Mesenchymal stem cell (in vitro differentiated cells and primary cell): ENCODE data around the gene TERT.
"Not testable (repeated sequence)": the region's sequence is repeated elsewhere in the genome, so short reads cannot be mapped to it uniquely, and the experiment has no call there.

Experiments used
- DNase-seq: peaks from one replicate; pipeline ENCODE4 v3.0.0-alpha.2; 2013
- H2AFZ ChIP-seq: one replicate; pipeline ENCODE4 v1.6.1; 2013; ENCODE audit warnings: low read depth, mild to moderate bottlenecking, control low read depth, inconsistent platforms, low read length, moderate library complexity
- H2AK5ac ChIP-seq: 2 replicates; pipeline ENCODE4 v1.6.1; 2013; ENCODE audit warnings: low read length, moderate library complexity, mild to moderate bottlenecking, inconsistent platforms; ENCODE audit not compliant: severe bottlenecking
- H2BK120ac ChIP-seq: one replicate; pipeline ENCODE4 v1.6.1; 2013; ENCODE audit warnings: low read depth, mild to moderate bottlenecking, inconsistent platforms, low read length, moderate library complexity
- H2BK12ac ChIP-seq, 2 experiments: one replicate each; pipeline ENCODE4 v1.6.1; 2013; ENCODE audit warnings: inconsistent platforms in 2 of 2, low read length in 2 of 2, mild to moderate bottlenecking in 2 of 2, moderate library complexity in 2 of 2, control low read depth in 1 of 2
- H2BK15ac ChIP-seq: one replicate; pipeline ENCODE4 v1.6.1; 2013; ENCODE audit warnings: mild to moderate bottlenecking, low read depth, inconsistent platforms; ENCODE audit not compliant: poor library complexity, severe bottlenecking
- H2BK5ac ChIP-seq: 2 replicates; pipeline ENCODE4 v1.6.1; 2013; ENCODE audit warnings: low read depth, mild to moderate bottlenecking, low read length, control low read depth, inconsistent platforms; ENCODE audit not compliant: poor library complexity, severe bottlenecking
- H3K14ac ChIP-seq, 2 experiments: one replicate each; pipeline ENCODE4 v1.6.1; 2013; ENCODE audit warnings: inconsistent platforms in 2 of 2, low read length in 2 of 2, control low read depth in 1 of 2, mild to moderate bottlenecking in 1 of 2, moderate library complexity in 1 of 2
- H3K18ac ChIP-seq, 2 experiments: one replicate each; pipeline ENCODE4 v1.6.1; 2013; ENCODE audit warnings: inconsistent platforms in 2 of 2, low read length in 2 of 2, control low read depth in 1 of 2, low read depth in 1 of 2, mild to moderate bottlenecking in 1 of 2
- H3K23ac ChIP-seq, 2 experiments: one replicate each; pipeline ENCODE4 v1.6.1; 2013; ENCODE audit warnings: inconsistent platforms in 2 of 2, low read length in 2 of 2, mild to moderate bottlenecking in 2 of 2, moderate library complexity in 2 of 2, control low read depth in 1 of 2
- H3K27ac ChIP-seq: 2 replicates; pipeline ENCODE4 v1.5.1; 2013; ENCODE audit warnings: mild to moderate bottlenecking, moderate library complexity, low read length, control low read depth, inconsistent platforms; ENCODE audit not compliant: poor library complexity, severe bottlenecking
- H3K27me3 ChIP-seq, 2 experiments: 2 replicates each; pipeline versions ENCODE4 v1.6.1 to v1.7.0; 2013; ENCODE audit warnings: low read length in 2 of 2, mild to moderate bottlenecking in 2 of 2, moderate library complexity in 2 of 2, control low read depth in 1 of 2, inconsistent platforms in 1 of 2; ENCODE audit not compliant: control insufficient read depth in 1 of 2, insufficient read depth in 1 of 2
- H3K36me3 ChIP-seq, 2 experiments: 2 replicates each; pipeline versions ENCODE4 v1.6.1 to v1.7.0; 2013; ENCODE audit warnings: low read length in 2 of 2, control low read depth in 1 of 2, inconsistent platforms in 1 of 2, low read depth in 1 of 2, mild to moderate bottlenecking in 1 of 2; ENCODE audit not compliant: insufficient read depth in 2 of 2, control insufficient read depth in 1 of 2
- H3K4ac ChIP-seq, 2 experiments: one replicate each; pipeline ENCODE4 v1.6.1; 2013; ENCODE audit warnings: inconsistent platforms in 2 of 2, low read length in 2 of 2, mild to moderate bottlenecking in 2 of 2, moderate library complexity in 2 of 2, control low read depth in 1 of 2, low read depth in 1 of 2
- H3K4me1 ChIP-seq: 2 replicates; pipeline ENCODE4 v1.6.1; 2013; ENCODE audit warnings: low read depth, low read length, control low read depth; ENCODE audit not compliant: control insufficient read depth, insufficient read depth
- H3K4me2 ChIP-seq: 2 replicates; pipeline ENCODE4 v1.6.1; 2013; ENCODE audit warnings: low read length, mild to moderate bottlenecking, inconsistent platforms; ENCODE audit not compliant: poor library complexity, severe bottlenecking
- H3K4me3 ChIP-seq, 2 experiments: 2 replicates each; pipeline versions ENCODE4 v1.5.1 to v1.7.0; 2013; ENCODE audit warnings: low read length in 2 of 2, mild to moderate bottlenecking in 2 of 2, control low read depth in 1 of 2, low read depth in 1 of 2; ENCODE audit not compliant: insufficient read depth in 1 of 2
- H3K79me1 ChIP-seq: replicated peaks from 2 replicates; pipeline ENCODE4 v1.6.1; 2013; ENCODE audit warnings: mild to moderate bottlenecking, control low read depth, low read length, inconsistent platforms; ENCODE audit not compliant: poor library complexity, severe bottlenecking
- H3K9ac ChIP-seq: 2 replicates; pipeline ENCODE4 v1.7.0; 2013; ENCODE audit warnings: mild to moderate bottlenecking, low read length, moderate library complexity
- H3K9me3 ChIP-seq: 2 replicates; pipeline ENCODE4 v1.7.0; 2013; ENCODE audit warnings: mild to moderate bottlenecking, low read length; ENCODE audit not compliant: control insufficient read depth
- H4K8ac ChIP-seq: one replicate; pipeline ENCODE4 v1.6.1; 2013; ENCODE audit warnings: inconsistent platforms, mild to moderate bottlenecking, low read length, moderate library complexity
- H4K91ac ChIP-seq: one replicate; pipeline ENCODE4 v1.6.1; 2013; ENCODE audit warnings: mild to moderate bottlenecking, low read length, inconsistent platforms
- WGBS: methylation state at CpG from one replicate; pipeline ENCODE4 v1.1.7; 2013; ENCODE audit warnings: mixed read lengths; 5-methylcytosine and 5-hydroxymethylcytosine counted together

TERT gene

GRCh38 chr5:1268666-1269065, 26.2 kb downstream of the TERT start:
- Histone ChIP-seq H3K14ac (no peak overlapping the region), H4K91ac (no peak overlapping the region), H3K4me1 (no peaks in the 10 kb centered on the region), H3K4ac (no peak overlapping the region), H3K27ac (no peak overlapping the region), H2BK12ac (no peak overlapping the region), H2BK120ac (no peak overlapping the region), H2AFZ (peak overlapping the region; percentile 18), H3K36me3 (no peaks in the 10 kb centered on the region), H3K9me3 (no peaks in the 10 kb centered on the region), H2BK15ac (no peak overlapping the region), H3K4me2 (no peak overlapping the region), H3K27me3 (peaks cover 0 to 2% of the 10 kb centered on the region in 2 experiments), H3K4me3 (no peak overlapping the region), H2AK5ac (no peak overlapping the region), H4K8ac (no peak overlapping the region), H3K79me1 (no peaks in the 10 kb centered on the region), H3K18ac (no peak overlapping the region), H3K23ac (no peak overlapping the region), H2BK5ac (no peak overlapping the region), H3K9ac (no peak overlapping the region)
- DNase-seq = no peak
- WGBS = 93% methylated on average over 13 of the region's 13 CpGs

DNA sequence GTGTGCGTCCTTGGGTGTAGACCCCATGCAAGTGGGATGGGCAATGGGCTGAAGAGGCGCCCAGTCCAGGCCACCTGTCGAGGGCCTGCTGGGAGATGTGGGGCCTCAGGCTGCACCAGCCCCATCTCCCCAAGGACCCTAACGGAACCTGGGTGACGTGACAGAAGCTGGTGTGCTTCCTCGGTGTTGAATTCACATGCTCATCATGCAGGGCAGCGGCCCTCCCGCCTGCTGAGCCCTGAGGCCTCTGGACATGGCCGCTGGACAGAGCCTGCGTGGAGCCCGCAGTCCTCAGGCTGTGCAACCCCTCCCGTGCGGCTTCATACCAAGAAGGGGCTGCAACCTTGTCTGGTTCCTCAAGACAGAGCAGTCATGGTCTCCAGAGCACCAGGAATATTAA, 26.8 kb downstream of the TERT start:
- Histone ChIP-seq H3K79me1 (no peaks in the 10 kb centered on the region), H3K4ac (no peak overlapping the region), H2BK120ac (no peak overlapping the region), H2AFZ (no peak overlapping the region), H3K36me3 (no peaks in the 10 kb centered on the region), H3K4me3 (no peak overlapping the region), H4K8ac (no peak overlapping the region), H3K9me3 (peaks cover 1% of the 10 kb centered on the region), H2BK5ac (no peak overlapping the region), H3K27ac (no peak overlapping the region), H4K91ac (no peak overlapping the region), H3K4me1 (no peaks in the 10 kb centered on the region), H3K4me2 (no peak overlapping the region), H3K14ac (no peak overlapping the region), H3K23ac (no peak overlapping the region), H2BK15ac (no peak overlapping the region), H3K9ac (no peak overlapping the region), H2BK12ac (no peak overlapping the region), H2AK5ac (no peak overlapping the region), H3K27me3 (peaks cover 0 to 2% of the 10 kb centered on the region in 2 experiments), H3K18ac (no peak overlapping the region)
- no peak for DNase-seq
- 87% methylated on average over 13 of the region's 13 CpGs for WGBS

GRCh38 chr5:1267464-1267863, 27.4 kb downstream of the TERT start:
- not testable (repeated sequence) for H3K23ac ChIP-seq, H2BK15ac ChIP-seq, H3K9me3 ChIP-seq, H3K79me1 ChIP-seq, H2AK5ac ChIP-seq, H3K4ac ChIP-seq, H3K4me3 ChIP-seq, H2AFZ ChIP-seq, DNase-seq, H4K91ac ChIP-seq, H2BK12ac ChIP-seq, H3K4me2 ChIP-seq, H2BK5ac ChIP-seq, H3K18ac ChIP-seq, H2BK120ac ChIP-seq, H3K27ac ChIP-seq, H3K27me3 ChIP-seq, H3K36me3 ChIP-seq, H3K9ac ChIP-seq, H3K4me1 ChIP-seq, H3K14ac ChIP-seq, H4K8ac ChIP-seq
- 89% methylated on average over 3 of the region's 5 CpGs for WGBS

GRCh38 chr5:1266791-1267190, 28.1 kb downstream of the TERT start:
- Histone ChIP-seq H2AK5ac (no peak overlapping the region), H2BK15ac (no peak overlapping the region), H3K4me3 (no peak overlapping the region), H2BK5ac (no peak overlapping the region), H3K4ac (no peak overlapping the region), H3K14ac (no peak overlapping the region), H3K79me1 (no peaks in the 10 kb centered on the region), H3K4me2 (no peak overlapping the region), H3K27ac (no peak overlapping the region), H2BK120ac (no peak overlapping the region), H3K23ac (no peak overlapping the region), H3K9me3 (peaks cover 14% of the 10 kb centered on the region), H2AFZ (no peak overlapping the region), H4K8ac (no peak overlapping the region), H3K9ac (no peak overlapping the region), H3K18ac (no peak overlapping the region), H3K4me1 (no peaks in the 10 kb centered on the region), H4K91ac (no peak overlapping the region), H3K36me3 (no peaks in the 10 kb centered on the region), H2BK12ac (no peak overlapping the region), H3K27me3 (peaks cover 0 to 2% of the 10 kb centered on the region in 2 experiments)
- no peak for DNase-seq
- WGBS = 82% methylated on average over 6 of the region's 9 CpGs
